DMS53 treated with DMSO at 0.1 percent for 48 hours (cell line): ENCODE data around the gene SLC25A27.

Experiments used
- DNase-seq: peaks from one replicate; lab custom pipeline; 2025; ENCODE audit not compliant: unreplicated experiment; lab: John Stamatoyannopoulos, UW

SLC25A27 gene

GRCh38 chr6:46648869-46649492, 3.8 kb upstream of the SLC25A27 start:
- DNase-seq: peak; percentile 91

- no peak for DNase-seq
Measured at GRCh38 chr6:46651006-46651405, 1.8 kb upstream of the SLC25A27 start.

GRCh38 chr6:46651816-46652215, 959 bp upstream of the SLC25A27 start:
- peak; percentile 24 for DNase-seq

- peak; percentile 14 for DNase-seq
Measured at GRCh38 chr6:46652232-46652602, 558 bp upstream of the SLC25A27 start.

GRCh38 chr6:46653439-46654195, 842 bp downstream of the SLC25A27 start:
- DNase-seq: peak; percentile 39

- no peak for DNase-seq
Measured at GRCh38 chr6:46655803-46656202, 3.0 kb downstream of the SLC25A27 start.

GRCh38 chr6:46657642-46658041, 4.9 kb downstream of the SLC25A27 start:
- DNase-seq: no peak

- no peak for DNase-seq
Measured at GRCh38 chr6:46661483-46661882, 8.7 kb downstream of the SLC25A27 start.

GRCh38 chr6:46667377-46667776, 14.6 kb downstream of the SLC25A27 start:
- DNase-seq: no peak

- DNase-seq: no peak
Measured at GRCh38 chr6:46674410-46674809, 21.6 kb downstream of the SLC25A27 start.

- no peak for DNase-seq
Measured at GRCh38 chr6:46676604-46677313, 24.0 kb downstream of the SLC25A27 start.

GRCh38 chr6:46677314-46677654, 24.5 kb downstream of the SLC25A27 start:
- no peak for DNase-seq

- DNase-seq: no peak
Measured at GRCh38 chr6:46684771-46685170, 32.0 kb downstream of the SLC25A27 start.

GRCh38 chr6:46687619-46688097, 34.9 kb downstream of the SLC25A27 start, which contains the start of gene TDRD6:
Gene TDRD6, plus strand, starts transcription at chr6:46687885. Its CDS starts 244 bp downstream, at chr6:46688129.
- no peak for DNase-seq

- no peak for DNase-seq
Measured at GRCh38 chr6:46688117-46688965, 35.6 kb downstream of the SLC25A27 start.

GRCh38 chr6:46688966-46689335, 36.2 kb downstream of the SLC25A27 start:
- DNase-seq: no peak

- no peak for DNase-seq
Measured at GRCh38 chr6:46689657-46690056, 36.9 kb downstream of the SLC25A27 start.

- DNase-seq: no peak
Measured at GRCh38 chr6:46690141-46690755, 37.5 kb downstream of the SLC25A27 start.

- no peak for DNase-seq
Measured at GRCh38 chr6:46690911-46691451, 38.2 kb downstream of the SLC25A27 start.

GRCh38 chr6:46699970-46700369, 47.2 kb downstream of the SLC25A27 start:
- DNase-seq: no peak
